Stimulated activated CD4-positive, alpha-beta T cell treated with anti-CD3 and anti-CD28 coated beads, Interleukin-1b, Interleukin-23, amount 100 ng/mL, for 1 hour (primary cell): ENCODE results near the gene ENO2.

ENCODE experiments used
- DNase-seq, 2 donors: peaks; one replicate each; pipeline ENCODE4 v3.0.0-alpha.2; 2020; ENCODE audit warnings: low read depth in 2 of 2

ENO2 gene

DNA sequence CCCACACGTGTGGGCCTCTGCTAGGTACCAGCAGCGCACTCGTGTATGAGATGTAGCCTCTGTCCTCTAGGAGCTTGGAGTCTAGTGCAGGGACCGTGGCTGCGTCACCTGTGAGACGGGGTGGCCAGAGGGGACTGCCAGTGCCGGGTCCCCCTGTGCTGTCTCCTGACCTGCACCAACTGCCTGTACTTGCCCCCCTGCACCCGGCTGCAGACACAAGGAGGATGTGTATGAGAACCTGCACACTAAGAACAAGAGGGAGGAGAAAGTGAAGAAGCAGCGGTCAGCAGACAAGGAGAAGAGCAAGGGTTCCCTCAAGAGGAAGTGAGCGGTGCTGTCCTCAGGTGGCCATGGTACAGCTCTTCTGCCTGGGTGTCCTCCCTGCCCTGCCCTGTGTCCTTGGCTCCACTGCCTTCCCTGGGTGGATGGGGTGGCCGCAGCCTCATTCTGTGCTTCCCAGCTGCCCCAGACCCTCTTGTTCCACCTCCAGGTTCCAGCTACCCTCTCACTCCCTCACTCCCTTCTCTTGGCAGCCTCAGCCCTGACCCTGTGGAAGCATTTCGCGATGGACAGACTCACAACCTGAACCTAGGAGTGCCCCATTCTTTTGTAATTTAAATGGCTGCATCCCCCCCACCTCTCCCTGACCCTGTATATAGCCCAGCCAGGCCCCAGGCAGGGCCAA, 46.4 kb downstream of the ENO2 start:
- no peak for DNase-seq

DNA sequence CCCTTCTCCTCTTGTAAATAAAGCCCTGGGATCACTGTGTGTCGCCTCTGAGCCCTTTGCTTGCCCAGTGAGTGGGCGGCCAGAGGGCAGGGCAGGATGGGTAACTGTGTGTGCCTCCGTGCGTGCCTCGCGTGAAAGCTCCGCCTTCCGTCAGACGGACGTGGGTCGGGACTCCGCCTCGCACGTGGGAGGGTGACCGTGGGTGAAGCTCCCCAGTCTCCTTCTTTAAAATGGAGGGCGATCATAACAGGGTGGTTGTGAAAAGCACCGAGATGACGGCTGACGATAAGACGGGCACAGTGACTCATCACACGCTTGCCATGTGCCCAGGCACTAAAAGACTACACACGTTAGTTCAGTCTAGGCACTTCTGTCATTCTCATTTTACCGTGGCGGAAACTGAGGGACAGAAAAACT, 46.9 kb downstream of the ENO2 start:
- DNase-seq: peak; percentile 88 to 90

DNA sequence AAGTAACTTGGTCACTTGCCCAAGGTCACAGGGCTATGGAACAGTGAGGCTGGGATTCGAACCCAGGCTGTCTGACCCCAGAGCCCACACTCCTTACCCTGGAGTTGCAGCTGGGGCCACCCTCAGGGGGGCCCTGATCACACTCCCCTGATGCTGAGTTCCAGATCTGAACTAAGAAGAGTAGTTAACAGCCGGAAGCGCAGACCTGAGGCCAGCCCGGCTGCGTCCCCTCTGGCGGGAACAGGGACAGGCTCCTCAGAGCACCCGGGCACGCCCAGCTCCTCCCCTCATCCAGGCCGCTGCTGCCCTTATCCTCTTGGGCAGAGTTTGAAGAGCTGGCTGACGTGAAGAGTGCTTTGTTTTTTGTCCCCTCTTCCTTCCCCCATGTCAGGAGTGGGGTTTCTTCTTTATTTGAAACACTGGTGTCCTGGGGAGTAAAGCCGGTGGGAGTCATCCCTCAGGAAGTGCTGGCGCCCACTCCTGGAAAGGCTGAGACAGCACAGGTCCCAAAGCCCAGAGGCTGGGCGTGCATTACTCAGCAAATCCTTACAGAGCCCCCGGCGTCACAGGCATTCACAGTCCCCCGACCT, 47.4 kb downstream of the ENO2 start:
- no peak for DNase-seq

DNA sequence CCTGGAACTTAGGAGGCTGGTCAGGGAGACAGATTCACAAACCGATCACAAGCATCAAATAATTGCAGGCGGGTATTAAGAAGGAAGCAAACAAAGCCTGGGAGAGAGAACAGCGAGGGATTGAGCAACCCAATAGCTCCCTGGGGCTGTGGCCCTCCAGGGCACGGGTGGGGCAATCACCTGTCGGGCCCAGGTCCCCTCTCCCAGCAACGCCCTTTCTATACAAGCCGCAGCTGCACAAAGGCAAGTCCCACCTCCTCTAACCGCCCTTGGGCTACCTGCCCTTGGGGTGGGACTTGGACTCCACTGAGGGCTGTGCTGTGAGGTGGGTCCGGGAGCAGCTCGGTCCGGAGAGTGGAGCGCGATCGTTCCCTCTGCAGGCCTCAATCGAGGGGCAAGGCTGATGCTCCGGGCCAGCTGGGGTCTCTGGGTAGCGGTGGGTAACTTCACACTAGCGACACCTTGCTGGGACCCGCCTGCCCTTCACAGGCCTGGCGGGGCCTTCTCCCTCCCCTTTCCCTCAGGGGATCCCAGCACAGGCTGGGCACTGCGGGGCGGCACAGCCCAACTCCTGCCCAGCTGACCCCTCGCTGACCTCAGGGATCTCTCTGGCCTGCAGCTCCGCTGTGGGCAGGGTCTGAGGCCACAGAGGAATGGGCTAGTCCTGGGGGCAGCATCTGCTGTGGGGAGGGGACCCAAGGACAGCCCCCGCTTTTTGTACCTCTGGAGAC, 48.1 kb downstream of the ENO2 start:
- no peak for DNase-seq

DNA sequence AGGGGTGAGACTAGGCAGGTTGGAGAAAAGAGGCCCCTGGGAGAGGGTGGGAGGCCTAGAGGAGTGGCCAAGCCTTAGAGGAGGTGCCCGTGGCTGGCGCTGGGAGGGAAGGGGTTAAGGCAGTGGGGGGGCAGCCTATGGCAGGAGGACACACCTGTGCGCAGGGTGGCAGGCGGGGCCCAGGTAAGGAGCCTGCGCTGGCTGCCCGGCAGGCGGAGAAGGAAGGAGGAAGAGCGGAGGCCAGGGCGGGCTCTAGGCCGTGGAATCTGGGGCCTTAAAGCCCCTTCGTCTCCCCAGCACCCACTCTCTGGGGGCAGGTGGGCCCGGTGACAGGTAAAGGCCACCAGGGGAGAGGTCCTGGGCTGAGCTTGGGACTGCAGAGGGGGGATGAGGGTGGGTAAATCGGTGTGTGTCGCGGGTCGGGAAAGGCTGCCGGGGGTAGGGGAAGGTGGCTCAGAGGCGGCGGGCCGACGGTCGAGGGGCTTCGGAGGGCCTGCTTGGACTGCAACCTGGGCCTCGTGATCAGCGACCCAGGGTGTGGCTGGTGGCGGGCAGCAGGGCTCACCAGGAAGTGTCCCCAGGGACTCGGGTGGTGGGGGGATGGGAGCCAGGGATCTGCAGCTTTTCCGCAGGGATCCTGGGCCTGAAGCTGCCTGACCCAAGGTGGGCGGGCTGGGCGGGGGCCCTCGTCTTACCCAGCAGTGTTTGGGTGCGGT, 48.8 kb downstream of the ENO2 start:
- no peak for DNase-seq

DNA sequence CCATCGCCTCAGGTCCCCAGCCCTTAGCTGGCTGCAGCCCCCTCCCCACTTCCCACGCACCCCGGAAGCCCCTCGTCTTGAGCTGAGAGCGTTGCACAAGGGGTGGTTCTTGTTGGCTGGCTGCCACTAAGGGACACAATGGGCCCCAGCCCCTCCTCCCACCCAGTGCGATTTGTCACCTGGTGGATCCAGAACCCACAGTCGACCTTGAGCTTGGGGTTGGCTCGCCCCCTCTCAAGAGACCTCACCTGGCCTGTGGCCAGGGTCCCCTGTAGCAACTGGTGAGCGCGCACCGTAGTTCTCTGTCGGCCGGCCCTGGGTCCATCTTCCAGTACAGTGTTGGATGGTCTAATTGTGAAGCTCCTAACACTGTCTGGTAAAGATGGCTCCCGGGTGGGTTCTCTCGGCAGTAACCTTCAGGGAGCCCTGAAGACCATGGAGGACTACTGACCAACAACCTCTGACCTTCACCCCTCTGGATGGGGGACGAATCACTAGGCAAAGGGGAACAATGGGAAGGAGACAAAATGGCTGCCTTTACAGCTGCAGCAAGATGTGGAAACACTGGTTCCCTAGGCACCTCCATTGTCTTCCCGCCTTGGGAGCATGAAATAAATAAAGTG, 49.5 kb downstream of the ENO2 start:
- no peak for DNase-seq

DNA sequence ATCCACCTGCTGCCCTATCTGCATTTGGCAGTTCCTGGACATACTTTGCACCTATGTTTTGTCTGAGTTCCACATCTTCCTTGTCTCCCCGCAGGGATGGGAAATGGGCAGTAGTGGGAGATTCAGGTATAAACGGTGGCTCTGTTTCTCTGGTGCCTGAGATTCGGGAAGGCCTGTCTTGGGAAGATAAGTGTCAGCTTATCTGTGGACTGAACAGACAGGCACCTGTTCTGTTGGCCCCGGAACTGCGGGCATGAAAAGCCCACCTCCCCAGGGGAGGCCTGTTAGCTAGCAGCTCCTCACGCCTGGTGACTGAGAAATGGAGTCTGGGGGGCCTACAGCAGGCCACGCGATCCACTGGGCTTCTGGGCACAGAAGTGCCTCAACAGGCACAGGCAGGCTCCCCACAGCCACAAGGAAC, 50.2 kb downstream of the ENO2 start:
- no peak for DNase-seq

DNA sequence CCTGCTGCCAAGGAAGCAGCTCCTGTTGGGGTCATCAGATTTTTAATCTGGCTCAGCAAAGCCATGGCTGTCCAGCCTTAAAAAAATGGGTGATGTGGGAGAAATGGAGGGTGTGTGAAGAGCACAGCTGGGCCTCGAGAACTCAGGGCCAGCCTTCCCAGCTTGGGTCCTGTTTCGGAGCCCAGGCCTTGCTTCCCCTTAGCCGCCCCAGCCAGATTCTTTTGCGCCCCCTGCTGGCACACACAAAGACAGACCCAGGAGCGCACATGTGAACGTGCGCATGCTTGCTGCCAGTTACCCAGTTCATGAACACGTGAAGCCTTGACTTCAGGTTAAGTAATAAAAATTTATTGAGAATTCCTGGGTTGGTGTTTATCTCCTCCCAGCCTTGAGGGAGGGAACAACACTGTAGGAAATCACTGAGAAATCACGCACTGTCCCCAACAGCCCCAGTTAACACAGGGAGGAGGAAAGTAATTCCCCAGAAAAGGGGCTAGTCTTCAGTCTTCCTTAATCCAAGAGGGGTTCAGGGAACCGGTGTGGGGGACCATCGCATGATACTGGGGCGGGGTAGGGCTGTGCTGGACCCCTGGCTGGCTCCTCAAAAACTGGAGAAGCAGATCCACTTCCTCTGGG, 50.8 kb downstream of the ENO2 start:
- peak; percentile 76 to 81 for DNase-seq

DNA sequence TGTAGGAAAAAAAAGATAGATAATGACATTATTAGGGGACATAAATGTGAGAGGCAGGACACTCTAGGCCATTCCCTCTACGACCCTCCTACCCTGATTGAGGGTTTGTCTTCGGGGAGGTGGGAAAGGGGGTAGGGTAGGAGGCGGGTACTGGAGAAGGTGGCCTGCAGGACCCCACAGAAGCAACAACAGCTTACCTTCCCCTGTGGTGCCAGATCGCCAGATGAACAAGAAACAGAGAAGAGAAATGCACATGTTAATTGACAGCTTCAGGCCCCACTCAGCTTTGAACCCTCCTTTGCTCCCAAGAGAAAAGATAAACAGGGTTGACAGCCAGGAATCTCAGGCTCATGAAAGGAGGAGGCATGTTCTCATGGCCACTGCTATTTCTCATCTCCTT, 51.3 kb downstream of the ENO2 start:
- no peak for DNase-seq

DNA sequence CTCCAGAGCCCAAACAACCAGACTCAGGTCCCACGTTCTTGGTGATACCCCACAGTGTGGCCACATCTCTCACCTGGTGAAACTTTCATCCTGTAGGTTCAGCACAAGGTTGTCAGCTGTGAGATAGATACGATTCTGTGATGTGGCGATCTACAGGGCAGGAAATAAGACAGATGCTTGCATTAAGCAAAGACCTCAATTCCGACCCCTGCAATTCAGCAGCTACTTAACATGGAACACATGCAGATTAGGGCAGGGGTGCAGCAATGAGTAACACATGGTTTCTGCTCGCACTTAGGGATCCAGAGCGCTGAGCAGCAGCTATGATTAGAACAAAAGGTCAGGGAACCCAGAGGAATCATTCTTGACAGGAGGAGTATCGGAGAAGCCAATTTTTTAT, 52.0 kb downstream of the ENO2 start:
- DNase-seq: no peak

DNA sequence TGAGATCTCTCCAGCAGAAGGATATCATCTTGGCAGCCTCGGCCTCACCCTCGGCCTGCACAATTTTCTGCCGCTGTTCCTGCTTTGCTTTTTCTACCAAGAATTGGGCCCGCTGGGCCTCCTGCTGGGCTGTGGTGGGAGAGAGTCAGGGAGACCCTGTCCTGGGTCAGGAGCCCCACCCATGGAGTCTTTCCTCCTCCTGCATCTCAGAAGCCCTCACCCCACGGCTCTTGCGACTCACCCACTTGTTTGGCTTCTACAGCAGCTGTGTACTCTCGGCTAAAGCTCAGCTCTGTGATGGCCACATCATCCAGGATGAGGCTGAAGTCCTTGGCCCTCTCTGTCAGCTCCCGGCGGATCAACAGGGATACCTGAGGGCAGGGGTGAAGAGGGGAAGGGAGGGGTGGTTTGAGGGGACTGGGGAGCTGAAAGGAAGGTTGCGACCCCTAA, 53.3 kb downstream of the ENO2 start:
- DNase-seq: no peak

DNA sequence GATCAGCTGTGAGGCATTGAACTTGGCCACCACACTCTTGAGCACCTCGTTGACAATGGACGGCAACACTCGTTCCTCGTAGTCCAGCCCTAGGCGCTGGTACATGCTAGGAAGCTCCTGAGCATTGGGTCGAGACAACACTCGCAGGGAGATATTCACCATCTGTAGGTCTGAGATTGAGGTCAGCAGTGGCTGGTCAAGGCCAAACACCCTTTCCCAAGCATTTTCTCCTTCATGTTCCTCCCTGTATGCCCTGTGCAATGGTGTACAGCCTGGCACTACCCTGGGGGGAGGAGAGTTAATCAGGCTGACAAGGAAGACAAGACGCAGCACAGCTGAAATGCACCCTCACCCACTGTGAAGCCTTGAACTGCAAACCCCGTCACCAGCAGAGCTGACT, 54.0 kb downstream of the ENO2 start:
- DNase-seq: no peak

DNA sequence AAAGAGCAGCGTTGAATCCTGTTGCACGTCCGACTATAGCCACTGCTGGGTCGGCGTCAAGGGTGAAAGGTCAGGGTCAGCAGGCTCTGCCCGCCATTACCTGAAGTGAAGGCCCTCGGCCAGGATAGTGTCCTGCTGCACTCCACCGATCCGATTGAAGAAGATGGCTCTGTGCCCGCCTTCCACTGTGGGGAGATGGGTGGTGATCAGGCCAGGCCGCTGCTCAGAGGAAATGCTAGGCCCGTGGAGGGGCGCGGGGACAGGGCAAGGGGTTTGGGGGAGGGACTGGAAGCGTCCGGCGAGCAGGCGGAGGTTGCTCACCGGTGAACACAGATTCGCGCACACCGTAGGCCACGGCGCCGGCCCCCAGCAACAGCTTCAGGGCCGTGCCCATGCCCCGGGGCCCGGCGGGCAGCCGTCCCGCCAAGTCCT, 55.7 kb downstream of the ENO2 start:
- DNase-seq: no peak
